Mesendoderm (in vitro differentiated cells): ENCODE measurements around the gene HLCS.

Experiments used
- DNase-seq: peaks from one replicate; pipeline ENCODE4 v3.0.0; 2013
- H2AK5ac ChIP-seq: 2 replicates; pipeline ENCODE4 v1.6.1; 2013; ENCODE audit warnings: low read length, inconsistent platforms
- H2BK120ac ChIP-seq: 2 replicates; pipeline ENCODE4 v1.6.1; 2013; ENCODE audit warnings: low read depth, mild to moderate bottlenecking, low read length, moderate library complexity, mixed read lengths
- H2BK15ac ChIP-seq: replicated peaks from 2 replicates; pipeline ENCODE4 v1.6.1; 2013; ENCODE audit warnings: low read depth, mild to moderate bottlenecking, moderate library complexity
- H2BK5ac ChIP-seq: 2 replicates; pipeline ENCODE4 v1.6.1; 2013; ENCODE audit warnings: low read length, inconsistent platforms
- H3K18ac ChIP-seq: 2 replicates; pipeline ENCODE4 v1.6.1; 2013; ENCODE audit warnings: mild to moderate bottlenecking, low read length, mixed read lengths
- H3K23ac ChIP-seq: one replicate; pipeline ENCODE4 v1.6.1; 2013; ENCODE audit warnings: low read length
- H3K27ac ChIP-seq: 2 replicates; pipeline ENCODE4 v1.5.1; 2013; ENCODE audit warnings: low read depth, mild to moderate bottlenecking, inconsistent platforms, low read length, moderate library complexity
- H3K27me3 ChIP-seq: 2 replicates; pipeline ENCODE4 v1.6.1; 2013; ENCODE audit warnings: low read length, control low read depth, mild to moderate bottlenecking, inconsistent platforms; ENCODE audit not compliant: insufficient read depth, poor library complexity
- H3K36me3 ChIP-seq: 2 replicates; pipeline ENCODE4 v1.6.1; 2013; ENCODE audit warnings: low read length, inconsistent platforms; ENCODE audit not compliant: control insufficient read depth, insufficient read depth
- H3K4ac ChIP-seq: one replicate; pipeline ENCODE4 v1.6.1; 2013; ENCODE audit warnings: low read depth, mild to moderate bottlenecking, low read length, moderate library complexity
- H3K4me1 ChIP-seq: 2 replicates; pipeline ENCODE4 v1.6.1; 2013; ENCODE audit warnings: low read depth, low read length, inconsistent platforms; ENCODE audit not compliant: control insufficient read depth
- H3K4me2 ChIP-seq: 2 replicates; pipeline ENCODE4 v1.6.1; 2013; ENCODE audit warnings: low read length
- H3K4me3 ChIP-seq: 2 replicates; pipeline ENCODE4 v1.5.1; 2013; ENCODE audit warnings: mild to moderate bottlenecking, low read length
- H3K56ac ChIP-seq: one replicate; pipeline ENCODE4 v1.6.1; 2013; ENCODE audit warnings: low read length
- H3K79me1 ChIP-seq: 2 replicates; pipeline ENCODE4 v1.6.1; 2013; ENCODE audit warnings: low read length, inconsistent platforms
- H3K79me2 ChIP-seq: 2 replicates; pipeline ENCODE4 v1.6.1; 2013; ENCODE audit warnings: mild to moderate bottlenecking, low read length; ENCODE audit not compliant: control insufficient read depth, insufficient read depth
- H3K9ac ChIP-seq: 2 replicates; pipeline ENCODE4 v1.6.1; 2013; ENCODE audit warnings: low read length, inconsistent platforms
- H4K5ac ChIP-seq: one replicate; pipeline ENCODE4 v1.6.1; 2013; ENCODE audit warnings: low read length
- H4K8ac ChIP-seq: one replicate; pipeline ENCODE4 v1.6.1; 2013; ENCODE audit warnings: low read depth, mild to moderate bottlenecking, control low read depth, low read length, moderate library complexity
- WGBS: extraction: QIAGEN DNeasy Blood & Tissue Kit; methylation state at CpG from one replicate; pipeline ENCODE4 v1.1.7; 2013; ENCODE audit warnings: low lambda C conversion rate, missing lambda C conversion rate; ENCODE audit not compliant: insufficient coverage; ENCODE audit errors: extremely low coverage; 5-methylcytosine and 5-hydroxymethylcytosine counted together

Gene HLCS

GRCh38 chr21:36762642-36763041, 203.8 kb downstream of the HLCS start:
- H3K79me2 ChIP-seq, result no peaks in the 10 kb centered on the region
- peaks cover 1% of the 10 kb centered on the region for H3K4me1 ChIP-seq
- no peaks in the 10 kb centered on the region for H3K36me3 ChIP-seq
- H3K18ac ChIP-seq, result no peak overlapping the region
- DNase-seq, result no peak
- H3K27ac ChIP-seq, result no peak overlapping the region
- no peak overlapping the region for H2BK15ac ChIP-seq
- no peak overlapping the region for H2AK5ac ChIP-seq
- no peak overlapping the region for H3K4ac ChIP-seq
- no peak overlapping the region for H3K4me2 ChIP-seq
- H4K8ac ChIP-seq, result no peak overlapping the region
- no peak overlapping the region for H2BK5ac ChIP-seq
- no peak overlapping the region for H2BK120ac ChIP-seq
- no peak overlapping the region for H3K56ac ChIP-seq
- WGBS, result no CpG with 5 or more reads among the region's 9 CpGs
- H3K79me1 ChIP-seq, result no peaks in the 10 kb centered on the region
- H3K9ac ChIP-seq, result no peak overlapping the region
- H3K4me3 ChIP-seq, result no peak overlapping the region
- no peaks in the 10 kb centered on the region for H3K27me3 ChIP-seq
- no peak overlapping the region for H4K5ac ChIP-seq
- no peak overlapping the region for H3K23ac ChIP-seq

GRCh38 chr21:36761685-36762084, 204.8 kb downstream of the HLCS start:
- no peaks in the 10 kb centered on the region for H3K79me1 ChIP-seq
- no peak overlapping the region for H3K56ac ChIP-seq
- no peak overlapping the region for H3K4me2 ChIP-seq
- DNase-seq, result no peak
- no peak overlapping the region for H3K4me3 ChIP-seq
- no peak overlapping the region for H2BK15ac ChIP-seq
- peaks cover 2% of the 10 kb centered on the region for H3K4me1 ChIP-seq
- no peak overlapping the region for H3K4ac ChIP-seq
- H3K79me2 ChIP-seq, result no peaks in the 10 kb centered on the region
- H2BK120ac ChIP-seq, result no peak overlapping the region
- no peak overlapping the region for H2BK5ac ChIP-seq
- H3K23ac ChIP-seq, result no peak overlapping the region
- no CpG with 5 or more reads among the region's 11 CpGs for WGBS
- no peaks in the 10 kb centered on the region for H3K27me3 ChIP-seq
- no peak overlapping the region for H3K9ac ChIP-seq
- no peak overlapping the region for H2AK5ac ChIP-seq
- H3K36me3 ChIP-seq, result no peaks in the 10 kb centered on the region
- H3K27ac ChIP-seq, result no peak overlapping the region
- H4K8ac ChIP-seq, result no peak overlapping the region
- H3K18ac ChIP-seq, result no peak overlapping the region
- no peak overlapping the region for H4K5ac ChIP-seq

GRCh38 chr21:36759348-36760083, 207.0 kb downstream of the HLCS start:
- DNase-seq, result no peak
- Histone ChIP-seq H4K8ac (no peak overlapping the region), H3K56ac (no peak overlapping the region), H3K4me2 (no peak overlapping the region), H3K27ac (no peak overlapping the region), H3K4ac (no peak overlapping the region), H3K27me3 (no peaks in the 10 kb centered on the region), H4K5ac (no peak overlapping the region), H3K79me1 (no peaks in the 10 kb centered on the region), H3K4me1 (peaks cover 2% of the 10 kb centered on the region), H2AK5ac (no peak overlapping the region), H3K36me3 (no peaks in the 10 kb centered on the region), H2BK15ac (no peak overlapping the region), H3K4me3 (no peak overlapping the region), H2BK120ac (no peak overlapping the region), H3K79me2 (no peaks in the 10 kb centered on the region), H3K18ac (no peak overlapping the region), H2BK5ac (no peak overlapping the region), H3K9ac (no peak overlapping the region), H3K23ac (no peak overlapping the region)
- no CpG with 5 or more reads among the region's 12 CpGs for WGBS

GRCh38 chr21:36757196-36757595, 209.3 kb downstream of the HLCS start:
- no peak overlapping the region for H3K23ac ChIP-seq
- DNase-seq, result peak; percentile 56
- H3K56ac ChIP-seq, result no peak overlapping the region
- no peak overlapping the region for H3K4me2 ChIP-seq
- H2BK120ac ChIP-seq, result no peak overlapping the region
- WGBS, result no CpG with 5 or more reads among the region's 6 CpGs
- H4K5ac ChIP-seq, result no peak overlapping the region
- H3K79me1 ChIP-seq, result no peaks in the 10 kb centered on the region
- H3K27ac ChIP-seq, result no peak overlapping the region
- no peak overlapping the region for H2BK15ac ChIP-seq
- H3K4me1 ChIP-seq, result peaks cover 2% of the 10 kb centered on the region
- no peak overlapping the region for H3K4me3 ChIP-seq
- H4K8ac ChIP-seq, result no peak overlapping the region
- no peak overlapping the region for H2BK5ac ChIP-seq
- no peak overlapping the region for H2AK5ac ChIP-seq
- no peak overlapping the region for H3K4ac ChIP-seq
- no peak overlapping the region for H3K9ac ChIP-seq
- no peak overlapping the region for H3K18ac ChIP-seq
- no peaks in the 10 kb centered on the region for H3K79me2 ChIP-seq
- no peaks in the 10 kb centered on the region for H3K27me3 ChIP-seq
- no peaks in the 10 kb centered on the region for H3K36me3 ChIP-seq

- Histone ChIP-seq H3K79me2 (no peaks in the 10 kb centered on the region), H2BK5ac (no peak overlapping the region), H2BK120ac (no peak overlapping the region), H3K36me3 (no peaks in the 10 kb centered on the region), H3K4me1 (peaks cover 2% of the 10 kb centered on the region), H3K18ac (no peak overlapping the region), H3K4me3 (no peak overlapping the region), H3K27ac (no peak overlapping the region), H3K23ac (no peak overlapping the region), H2AK5ac (no peak overlapping the region), H3K56ac (no peak overlapping the region), H3K79me1 (no peaks in the 10 kb centered on the region), H3K9ac (no peak overlapping the region), H3K27me3 (no peaks in the 10 kb centered on the region), H2BK15ac (no peak overlapping the region), H4K8ac (no peak overlapping the region), H3K4ac (no peak overlapping the region), H3K4me2 (no peak overlapping the region), H4K5ac (no peak overlapping the region)
- no CpG with 5 or more reads among the region's 7 CpGs for WGBS
- DNase-seq, result peak; percentile 49
Observed at GRCh38 chr21:36756527-36756926, 209.9 kb downstream of the HLCS start.
